Cardiac fibroblast (primary cell): ENCODE data around the gene ZFP91.

Experiments
- DNase-seq, 2 donors: peaks; one replicate each; pipeline versions ENCODE4 v3.0.0 to v3.0.0-alpha.2; 2010; ENCODE audit warnings: low read depth in 2 of 2
- H3K4me3 ChIP-seq, 2 donors: replicated peaks in 1 of 2; 1 replicate in 1 of 2; 2 replicates in 1 of 2; pipeline ENCODE4 v1.5.1; 2011; ENCODE audit warnings: low read depth in 2 of 2, low read length in 2 of 2, mild to moderate bottlenecking in 2 of 2, moderate library complexity in 1 of 2
- TF ChIP-seq, protein P1 (sequence below): IDR thresholded peaks from one replicate; pipeline ENCODE4 v1.5.1; 2011; ENCODE audit warnings: low read depth, mild to moderate bottlenecking, low read length, inconsistent platforms

The ZFP91 gene

DNA sequence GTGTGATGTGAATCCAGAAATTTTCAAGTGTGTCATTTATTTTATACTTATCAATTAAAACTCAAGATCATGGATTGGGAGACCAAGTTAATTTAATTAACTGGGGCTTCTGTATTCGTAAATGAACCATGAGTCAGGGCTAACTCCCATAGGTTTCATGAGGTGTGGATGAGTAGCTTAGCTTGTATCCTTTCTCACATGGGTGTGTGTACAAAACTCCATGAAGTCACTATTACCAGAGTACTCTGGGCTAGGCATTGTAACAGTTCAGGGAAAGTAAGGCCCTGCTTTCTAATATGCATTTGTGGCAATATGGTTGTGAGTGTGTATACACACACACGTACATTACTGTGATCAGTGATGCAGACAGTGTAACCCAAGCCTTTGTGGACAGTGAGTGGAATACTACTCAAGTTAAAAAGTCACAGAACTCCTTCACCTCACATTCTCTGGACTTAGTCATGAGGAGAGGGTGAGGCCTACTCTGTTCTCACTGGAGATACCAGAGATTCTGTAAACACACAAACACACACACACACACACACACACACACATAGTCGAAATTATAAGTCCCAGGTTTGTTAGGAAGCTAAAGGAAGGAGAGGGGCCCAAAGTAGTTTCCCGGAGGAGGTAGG lies 47.1 kb downstream of the ZFP91 start:
- DNase-seq, result peak; percentile 15 to 70
- H3K4me3 ChIP-seq, result no peak overlapping the region
- TF ChIP-seq, protein P1, sequence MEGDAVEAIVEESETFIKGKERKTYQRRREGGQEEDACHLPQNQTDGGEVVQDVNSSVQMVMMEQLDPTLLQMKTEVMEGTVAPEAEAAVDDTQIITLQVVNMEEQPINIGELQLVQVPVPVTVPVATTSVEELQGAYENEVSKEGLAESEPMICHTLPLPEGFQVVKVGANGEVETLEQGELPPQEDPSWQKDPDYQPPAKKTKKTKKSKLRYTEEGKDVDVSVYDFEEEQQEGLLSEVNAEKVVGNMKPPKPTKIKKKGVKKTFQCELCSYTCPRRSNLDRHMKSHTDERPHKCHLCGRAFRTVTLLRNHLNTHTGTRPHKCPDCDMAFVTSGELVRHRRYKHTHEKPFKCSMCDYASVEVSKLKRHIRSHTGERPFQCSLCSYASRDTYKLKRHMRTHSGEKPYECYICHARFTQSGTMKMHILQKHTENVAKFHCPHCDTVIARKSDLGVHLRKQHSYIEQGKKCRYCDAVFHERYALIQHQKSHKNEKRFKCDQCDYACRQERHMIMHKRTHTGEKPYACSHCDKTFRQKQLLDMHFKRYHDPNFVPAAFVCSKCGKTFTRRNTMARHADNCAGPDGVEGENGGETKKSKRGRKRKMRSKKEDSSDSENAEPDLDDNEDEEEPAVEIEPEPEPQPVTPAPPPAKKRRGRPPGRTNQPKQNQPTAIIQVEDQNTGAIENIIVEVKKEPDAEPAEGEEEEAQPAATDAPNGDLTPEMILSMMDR, result no peak

DNA sequence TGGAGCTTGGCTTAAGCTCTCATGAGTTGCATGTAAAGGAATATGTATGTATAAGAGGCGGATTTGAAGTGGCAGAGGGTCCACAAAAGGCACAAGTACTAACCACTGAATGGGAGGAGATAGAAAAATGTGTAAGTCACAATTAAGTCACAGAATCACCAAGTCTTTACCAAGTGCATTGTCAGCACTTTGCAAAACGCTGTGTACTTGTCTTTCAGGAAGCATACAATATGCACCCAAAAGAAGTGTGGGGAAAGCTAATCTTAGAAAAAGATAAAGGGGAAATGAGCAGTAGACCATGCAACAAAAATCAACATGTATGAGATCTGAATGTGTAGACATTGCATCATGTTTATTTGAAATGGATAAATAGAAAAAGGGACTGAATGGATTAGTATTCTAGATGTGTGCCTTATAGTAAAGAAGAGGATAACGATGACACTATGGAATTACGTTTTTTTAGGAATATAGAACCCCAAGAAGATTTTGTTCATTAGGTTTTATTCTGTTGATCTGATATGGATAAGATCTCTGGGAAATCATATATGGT lies 48.1 kb downstream of the ZFP91 start:
- no peak overlapping the region for H3K4me3 ChIP-seq
- TF ChIP-seq, protein P1, result no peak
- peak; percentile 23 to 33 for DNase-seq

DNA sequence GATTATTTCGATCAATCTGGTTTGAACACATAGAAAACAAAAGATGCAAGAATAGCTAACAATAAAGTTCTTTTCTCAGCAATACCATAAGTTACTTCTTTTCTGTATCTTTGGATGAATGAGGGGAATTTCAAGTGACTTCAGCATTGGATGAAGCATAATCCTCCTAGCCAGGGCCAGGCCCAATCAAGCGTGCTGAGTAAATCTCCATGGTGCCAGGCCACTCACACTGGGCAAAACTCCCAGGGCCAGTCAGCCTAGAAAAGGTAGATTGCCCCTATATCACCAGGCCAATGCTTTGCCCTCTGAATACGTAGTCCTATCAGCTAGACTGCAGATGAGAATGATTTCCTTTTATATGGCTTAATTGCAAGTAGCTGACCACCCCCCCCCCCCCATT lies 49.6 kb downstream of the ZFP91 start:
- H3K4me3 ChIP-seq, result no peak overlapping the region
- DNase-seq, result peak in 1 of 2 donors; percentile 55
- TF ChIP-seq, protein P1, result no peak

DNA sequence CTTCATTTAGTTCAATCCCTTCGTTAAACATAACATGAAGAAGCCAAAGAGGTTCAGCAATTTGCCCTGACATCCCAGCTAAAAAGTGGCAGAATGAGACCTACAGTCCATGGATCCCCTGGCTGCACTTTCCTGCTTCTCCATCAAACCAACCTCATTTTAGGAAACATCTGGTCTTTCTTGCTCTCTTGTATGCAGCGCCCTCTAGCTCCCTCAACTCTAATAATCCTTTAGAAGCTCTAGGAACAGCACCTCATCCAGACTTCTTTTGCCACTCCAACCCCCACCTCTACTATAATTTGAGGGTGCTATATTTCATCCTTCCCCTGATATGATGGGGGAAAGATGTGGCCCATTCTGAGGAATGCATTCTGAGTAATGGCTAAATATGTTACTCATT lies 51.0 kb downstream of the ZFP91 start:
- H3K4me3 ChIP-seq, result no peak overlapping the region
- peak; percentile 80 for DNase-seq
- TF ChIP-seq, protein P1, result peak; percentile 68

DNA sequence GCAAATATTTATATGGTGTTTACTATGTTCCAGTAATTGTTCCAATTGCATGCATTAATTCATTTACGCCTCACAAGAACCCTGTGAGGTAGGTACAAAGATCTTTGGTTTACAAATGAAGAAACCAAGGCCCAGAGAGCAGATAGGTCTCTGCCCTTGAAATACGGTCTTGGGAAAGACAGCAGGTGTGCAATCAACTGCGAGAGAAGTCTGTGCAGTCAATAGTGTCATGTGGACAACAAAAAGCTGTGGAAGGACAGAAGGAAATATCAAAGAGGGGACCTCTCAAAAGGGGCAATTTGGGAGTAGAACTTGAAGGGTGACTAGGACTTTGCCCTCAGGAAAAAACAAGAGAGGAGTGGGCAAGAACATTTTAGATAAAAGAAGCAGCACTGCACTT lies 52.5 kb downstream of the ZFP91 start:
- H3K4me3 ChIP-seq, result no peak overlapping the region
- TF ChIP-seq, protein P1, result no peak
- DNase-seq, result no peak

DNA sequence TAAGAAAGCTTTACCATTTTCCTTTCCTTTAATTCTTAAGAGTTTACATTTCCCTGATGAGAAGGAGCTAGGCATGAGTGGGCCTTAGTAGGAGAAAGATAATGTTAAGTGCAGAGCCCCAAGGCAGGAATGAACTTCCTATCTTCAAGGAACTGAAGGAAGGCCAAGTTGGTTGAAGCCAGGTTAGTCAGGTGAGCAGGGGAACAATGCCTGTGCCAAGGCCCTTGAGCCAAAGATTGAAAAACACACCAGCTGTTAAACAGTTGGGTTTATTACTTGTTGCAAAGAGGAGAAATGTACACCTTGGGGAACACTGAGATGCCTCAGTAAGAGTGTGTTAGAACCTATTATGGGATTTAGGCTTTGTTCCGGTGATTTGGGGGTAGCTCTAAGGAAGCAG lies 53.6 kb downstream of the ZFP91 start:
- no peak for DNase-seq
- no peak overlapping the region for H3K4me3 ChIP-seq
- TF ChIP-seq, protein P1, result no peak

DNA sequence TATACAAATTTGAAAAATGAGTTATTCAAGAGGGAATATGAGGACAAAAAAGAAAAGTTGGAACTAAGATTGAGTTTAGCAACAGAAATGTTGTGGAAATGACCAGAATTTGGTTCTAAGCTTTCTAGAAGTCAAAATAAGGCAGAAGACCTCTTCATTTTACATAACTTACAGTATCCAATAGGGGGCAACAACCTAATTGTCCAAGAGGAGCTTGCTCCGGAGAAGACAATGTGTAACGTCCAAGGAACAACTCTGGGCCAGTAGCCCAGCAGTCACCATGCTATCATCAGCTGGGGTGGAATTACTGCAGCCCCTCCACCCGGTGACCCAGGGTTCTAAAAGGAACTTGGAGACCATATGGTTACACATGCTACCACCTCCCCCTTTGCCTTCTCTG lies 57.7 kb downstream of the ZFP91 start:
- no peak overlapping the region for H3K4me3 ChIP-seq
- TF ChIP-seq, protein P1, result no peak
- no peak for DNase-seq
